Type B pancreatic cell (in vitro differentiated cells): ENCODE results near the gene PMPCA. TPM values are rescaled to one million over a fixed set of nuclear protein-coding genes. Genes with fewer than 3 reads are reported as not detected.

Source experiments
- DNase-seq: peaks from one replicate; pipeline ENCODE4 v3.0.0; 2021; ENCODE audit warnings: mixed read lengths; ENCODE audit not compliant: unreplicated experiment; ENCODE audit errors: extremely low spot score
- H3K27ac Mint-ChIP-seq: 2 replicates; pipeline ENCODE4 v1.8.0; 2021; ENCODE audit warnings: mild to moderate bottlenecking, mixed read lengths
- H3K27me3 Mint-ChIP-seq: 2 replicates; pipeline ENCODE4 v1.8.0; 2021; ENCODE audit warnings: mixed read lengths
- H3K36me3 Mint-ChIP-seq: 2 replicates; pipeline ENCODE4 v1.8.0; 2021; ENCODE audit warnings: mixed read lengths
- H3K4me1 Mint-ChIP-seq: one replicate; pipeline ENCODE4 v1.8.0; 2021; ENCODE audit warnings: mixed read lengths; ENCODE audit not compliant: unreplicated experiment
- H3K4me3 Mint-ChIP-seq: 2 replicates; pipeline ENCODE4 v1.8.0; 2021; ENCODE audit warnings: mild to moderate bottlenecking, mixed read lengths
- H3K9me3 Mint-ChIP-seq: 2 replicates; pipeline ENCODE4 v1.8.0; 2021; ENCODE audit warnings: mixed read lengths
- CTCF ChIP-seq: fragments of 200-600 bp; sonication (generic); conservative IDR thresholded peaks from 2 replicates; pipeline ENCODE4 v1.5.0; 2021; ENCODE audit warnings: antibody characterized with exemption, mild to moderate bottlenecking
- total RNA-seq: library from RNA; stranded (reverse); gene quantifications from 2 replicates; pipeline ENCODE4 v1.2.1, GENCODE V29; 2021; ENCODE audit warnings: low replicate concordance

The PMPCA gene
- total RNA-seq, 1 donor from 2014 or later = 68.1 TPM

- H3K36me3 Mint-ChIP-seq = no peaks in the 10 kb centered on the region
- no peak overlapping the region for H3K27ac Mint-ChIP-seq
- H3K4me3 Mint-ChIP-seq = no peak overlapping the region
- TF ChIP-seq CTCF = no peak
- DNase-seq = no peak
- H3K27me3 Mint-ChIP-seq = no peaks in the 10 kb centered on the region
- no peaks in the 10 kb centered on the region for H3K9me3 Mint-ChIP-seq
- H3K4me1 Mint-ChIP-seq = peaks cover 4% of the 10 kb centered on the region
Measured at GRCh38 chr9:136372006-136372405, 38.5 kb upstream of the PMPCA start.

- peaks cover 4% of the 10 kb centered on the region for H3K4me1 Mint-ChIP-seq
- H3K4me3 Mint-ChIP-seq = peak overlapping the region; percentile 60
- H3K9me3 Mint-ChIP-seq = no peaks in the 10 kb centered on the region
- DNase-seq = no peak
- no peaks in the 10 kb centered on the region for H3K27me3 Mint-ChIP-seq
- no peaks in the 10 kb centered on the region for H3K36me3 Mint-ChIP-seq
- peak overlapping the region; percentile 63 for H3K27ac Mint-ChIP-seq
- TF ChIP-seq CTCF = peak; percentile 52
Measured at GRCh38 chr9:136372561-136373299, 37.7 kb upstream of the PMPCA start.

DNA sequence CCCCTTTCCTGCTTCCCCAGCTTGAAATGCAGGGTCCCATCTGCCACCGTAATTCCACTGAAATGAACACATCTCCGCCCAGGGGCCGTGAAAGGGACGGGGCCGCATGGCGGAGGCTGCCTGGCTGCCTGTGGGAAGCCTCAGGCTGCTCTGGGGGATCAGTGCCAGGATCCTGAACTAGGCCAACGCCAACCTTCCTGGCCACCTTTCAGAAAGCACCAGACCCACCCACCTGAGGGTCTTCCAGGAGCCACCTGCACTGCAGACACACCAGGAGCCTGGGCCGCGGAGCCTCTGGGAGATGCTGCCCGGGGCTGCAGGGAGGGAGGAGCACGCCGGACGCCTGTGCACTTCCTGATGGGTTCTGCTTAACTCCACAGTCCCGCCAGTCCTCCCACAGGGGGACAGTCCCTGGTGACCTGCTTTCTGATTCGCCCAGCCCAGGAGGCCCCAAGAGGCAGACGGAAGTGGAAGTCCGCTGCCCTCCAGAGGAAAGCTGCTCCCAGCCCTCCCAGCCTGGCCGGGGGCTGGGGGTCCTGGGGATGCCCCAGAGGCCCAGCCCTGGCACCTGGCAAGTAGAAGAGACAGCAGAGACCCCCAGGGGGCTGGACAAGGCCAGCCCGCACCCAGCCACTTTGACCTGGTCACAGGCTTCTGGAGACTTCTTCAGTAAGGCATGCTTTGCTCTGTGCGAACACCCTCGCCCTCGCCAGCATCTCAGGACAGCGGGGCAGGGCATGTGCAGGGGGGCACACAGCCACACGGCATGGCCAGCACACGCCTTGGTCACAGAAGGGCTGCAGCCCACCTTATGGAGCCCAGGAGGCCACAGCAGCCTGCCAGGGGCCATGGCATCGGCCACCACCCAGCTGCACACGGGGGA, 36.9 kb upstream of the PMPCA start, which contains the start of gene CARD9:
Gene CARD9, minus strand, starts transcription at position 370 of the 883 bp plus-strand sequence. CDS start 1,591 bp downstream, outside the sequence.
- peak within 1 kb of the TSS; percentile 63 for H3K27ac Mint-ChIP-seq
- DNase-seq = no peak
- H3K36me3 Mint-ChIP-seq = no peaks in the 10 kb centered on the region
- no peak for TF ChIP-seq CTCF
- H3K9me3 Mint-ChIP-seq = no peaks in the 10 kb centered on the region
- peak within 1 kb of the TSS; percentile 60 for H3K4me3 Mint-ChIP-seq
- peaks cover 4% of the 10 kb centered on the region for H3K4me1 Mint-ChIP-seq
- H3K27me3 Mint-ChIP-seq = no peaks in the 10 kb centered on the region

DNA sequence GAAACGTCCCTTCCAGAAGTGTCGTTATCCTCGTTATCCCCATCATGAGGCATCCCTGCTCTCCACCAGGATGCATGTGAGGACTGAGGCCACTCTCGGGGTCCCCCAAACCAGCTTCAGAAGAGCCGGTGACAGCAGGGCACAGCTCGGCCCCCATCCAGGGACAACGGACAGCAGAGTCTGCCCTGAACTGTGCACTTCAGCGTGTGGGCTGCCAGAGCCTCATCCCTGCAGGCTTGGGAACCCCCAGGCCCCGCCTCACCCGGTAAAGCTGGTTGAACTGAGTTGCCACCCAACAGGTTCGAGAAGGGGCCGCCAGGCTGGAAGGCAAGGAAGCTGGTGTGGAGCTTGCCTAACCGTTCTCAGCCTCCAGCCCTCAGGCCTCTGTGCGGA, 36.3 kb upstream of the PMPCA start:
- Mint-ChIP-seq H3K4me1 (peaks cover 4% of the 10 kb centered on the region), H3K36me3 (no peaks in the 10 kb centered on the region), H3K9me3 (no peaks in the 10 kb centered on the region), H3K27me3 (no peaks in the 10 kb centered on the region), H3K27ac (peak overlapping the region; percentile 51), H3K4me3 (no peak overlapping the region)
- DNase-seq = no peak
- no peak for TF ChIP-seq CTCF

DNA sequence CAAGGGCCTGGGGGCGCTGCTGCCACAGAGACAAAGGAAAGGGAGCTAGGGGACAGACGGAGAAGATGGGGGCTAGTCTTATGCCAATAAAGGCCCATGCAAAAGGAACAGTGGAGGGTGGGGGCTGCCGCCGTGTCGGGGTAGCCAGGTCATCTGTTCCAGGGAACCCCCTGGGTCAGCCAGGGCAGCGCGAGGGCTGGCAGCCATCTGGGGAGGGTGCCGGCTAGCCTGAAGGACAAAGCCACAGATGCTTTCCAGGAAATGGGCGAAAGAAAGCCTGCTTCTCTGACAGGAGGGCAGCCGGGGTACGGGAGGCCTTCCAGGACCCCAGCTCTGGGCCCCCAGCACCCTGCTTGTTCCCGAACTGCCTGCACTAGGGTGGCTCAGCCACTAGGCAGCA, 35.4 kb upstream of the PMPCA start:
- H3K36me3 Mint-ChIP-seq = no peaks in the 10 kb centered on the region
- no peaks in the 10 kb centered on the region for H3K27me3 Mint-ChIP-seq
- no peaks in the 10 kb centered on the region for H3K9me3 Mint-ChIP-seq
- no peak for DNase-seq
- no peak overlapping the region for H3K27ac Mint-ChIP-seq
- H3K4me1 Mint-ChIP-seq = peaks cover 4% of the 10 kb centered on the region
- TF ChIP-seq CTCF = no peak
- no peak overlapping the region for H3K4me3 Mint-ChIP-seq
